Occipital lobe (tissue), 2 donors: Measurements from ENCODE around the gene UBA6. TPM values are rescaled to one million over a fixed set of nuclear protein-coding genes. Genes with fewer than 3 reads are reported as not detected.
"Not testable (repeated sequence)": the region's sequence is repeated elsewhere in the genome, so short reads cannot be mapped to it uniquely, and the experiment has no call there.

Source experiments
- DNase-seq: peaks from one replicate; lab custom pipeline; 2025; lab: John Stamatoyannopoulos, UW
- total RNA-seq: library from RNA; depleted of rRNA; stranded (reverse); fragments of >200 nt; gene quantifications from one replicate; pipeline ENCODE4 v1.2.3, GENCODE V29; 2014

Gene UBA6
- 127 TPM for total RNA-seq

GRCh38 chr4:67700738-67701516, at the start of gene UBA6:
UBA6 (minus strand) TSS chr4:67701155; CDS start chr4:67701119, 36 bp downstream.
- DNase-seq, result peak; percentile 95

GRCh38 chr4:67750691-67751090, 49.7 kb upstream of the UBA6 start:
- no peak for DNase-seq

- DNase-seq, result no peak
Measured at GRCh38 chr4:67749286-67749685, 48.3 kb upstream of the UBA6 start.

GRCh38 chr4:67746797-67747495, 46.0 kb upstream of the UBA6 start:
- DNase-seq, result no peak

GRCh38 chr4:67744561-67745283, 43.8 kb upstream of the UBA6 start:
- no peak for DNase-seq

- no peak for DNase-seq
Measured at GRCh38 chr4:67743194-67743593, 42.2 kb upstream of the UBA6 start.

GRCh38 chr4:67736262-67736661, 35.3 kb upstream of the UBA6 start:
- no peak for DNase-seq

- no peak for DNase-seq
Measured at GRCh38 chr4:67735325-67735724, 34.4 kb upstream of the UBA6 start.

- DNase-seq, result not testable (repeated sequence)
Measured at GRCh38 chr4:67730511-67730910, 29.6 kb upstream of the UBA6 start.

- no peak for DNase-seq
Measured at GRCh38 chr4:67727124-67727850, 26.3 kb upstream of the UBA6 start.

GRCh38 chr4:67725981-67726380, 25.0 kb upstream of the UBA6 start:
- DNase-seq, result no peak

- DNase-seq, result no peak
Measured at GRCh38 chr4:67725132-67725531, 24.2 kb upstream of the UBA6 start.

- no peak for DNase-seq
Measured at GRCh38 chr4:67723949-67724348, 23.0 kb upstream of the UBA6 start.

- no peak for DNase-seq
Measured at GRCh38 chr4:67723341-67723740, 22.4 kb upstream of the UBA6 start.

- no peak for DNase-seq
Measured at GRCh38 chr4:67721770-67722597, 21.0 kb upstream of the UBA6 start.

GRCh38 chr4:67721315-67721769, 20.4 kb upstream of the UBA6 start:
- no peak for DNase-seq

- no peak for DNase-seq
Measured at GRCh38 chr4:67719953-67720617, 19.1 kb upstream of the UBA6 start.

- DNase-seq, result no peak
Measured at GRCh38 chr4:67718848-67719247, 17.9 kb upstream of the UBA6 start.

- DNase-seq, result no peak
Measured at GRCh38 chr4:67717586-67717985, 16.6 kb upstream of the UBA6 start.

- DNase-seq, result no peak
Measured at GRCh38 chr4:67714955-67715354, 14.0 kb upstream of the UBA6 start.
